ENCODE results near the gene WDR74.
A peak's percentile ranks its signal among the peaks of the same experiment; 100 is the strongest.

WDR74 gene

DNA sequence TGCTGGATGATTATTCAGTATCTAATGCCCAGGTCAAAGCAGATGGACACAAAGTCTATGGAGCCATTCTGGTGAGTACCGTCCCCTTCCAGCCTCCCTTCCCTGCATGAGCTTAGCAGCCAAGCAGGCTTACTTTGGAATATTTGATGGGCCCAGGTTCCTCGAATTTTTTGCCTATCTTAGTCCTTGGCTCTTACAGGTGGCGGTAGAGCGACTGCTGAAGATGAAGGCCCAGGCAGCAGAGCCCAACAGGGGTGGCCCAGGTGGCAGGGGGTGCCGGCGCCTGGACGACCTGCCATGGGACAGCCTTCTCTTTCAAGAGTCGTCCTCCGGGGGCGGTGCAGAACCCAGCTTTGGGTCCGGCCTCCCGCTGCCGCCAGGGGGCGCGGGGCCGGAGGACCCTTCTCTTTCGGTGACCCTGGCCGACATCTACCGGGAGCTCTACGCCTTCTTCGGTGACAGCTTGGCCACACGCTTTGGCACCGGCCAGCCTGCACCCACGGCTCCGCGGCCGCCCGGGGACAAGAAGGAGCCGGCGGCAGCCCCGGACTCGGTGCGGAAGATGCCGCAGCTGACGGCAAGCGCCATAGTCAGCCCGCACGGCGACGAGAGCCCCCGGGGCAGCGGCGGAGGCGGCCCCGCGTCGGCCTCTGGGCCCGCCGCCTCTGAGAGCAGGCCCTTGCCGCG is 52.9 kb downstream of the WDR74 start:
- DNase-seq (ENCODE audit: low read depth, low spot score) = peak; percentile 82
- peaks cover 3% of the 10 kb centered on the region for H3K4me1 ChIP-seq (ENCODE audit: insufficient read depth, insufficient read length)

More for the DNA sequence above, 52.9 kb downstream of the WDR74 start:
- H3K9ac ChIP-seq (ENCODE audit: insufficient read length, low read depth) = peak overlapping the region; percentile 92
- H3K36me3 ChIP-seq (ENCODE audit: insufficient read depth, insufficient read length, low read length) = peaks cover 65% of the 10 kb centered on the region
- no peaks in the 10 kb centered on the region for H3K27me3 ChIP-seq (ENCODE audit: insufficient read depth, insufficient read length)
- no peaks in the 10 kb centered on the region for H3K9me3 ChIP-seq (ENCODE audit: insufficient read depth, low read length)
- peak overlapping the region; percentile 89 for H3K4me3 ChIP-seq (ENCODE audit: insufficient read length, low read depth)
- no peak for TF ChIP-seq SUZ12 (IDR thresholded peaks at IDR 0.05; ENCODE audit: extremely low read depth, insufficient read depth, insufficient read length)
